OCI-LY7 (cell line): Measurements from ENCODE around the gene CHST8. TPM values are rescaled to one million over a fixed set of nuclear protein-coding genes. Genes with fewer than 3 reads are reported as not detected.

Experiments used
- BruUV-seq: library from RNA; stranded (reverse); fragments of 400-500 nt; replicated peaks from 2 replicates; lab custom pipeline; 2021; lab: Mats Ljungman, UMichigan
- CTCF ChIA-PET: fragments of 300-600 bp; sonication (Branson Sonifier 250); formaldehyde crosslinking; loops from one replicate; lab custom pipeline; 2022; ENCODE audit warnings: antibody characterized with exemption; ENCODE audit not compliant: unreplicated experiment; lab: Charles Lee
- POLR2A ChIA-PET: fragments of 300-600 bp; sonication (Branson Sonifier 250); formaldehyde crosslinking; loops from one replicate; lab custom pipeline; 2022; ENCODE audit warnings: antibody characterized with exemption; lab: Charles Lee
- DNase-seq: peaks from one replicate; pipeline ENCODE4 v3.0.0-alpha.2; 2015; ENCODE audit warnings: low spot score
- H2AFZ ChIP-seq: fragments of 200-600 bp; sonication (generic), shearing (Covaris generic); 2 replicates; pipeline ENCODE4 v1.6.1; 2014; ENCODE audit warnings: mild to moderate bottlenecking, antibody characterized with exemption, low read length, moderate library complexity
- H3K27ac ChIP-seq: fragments of 200-600 bp; sonication (generic); 2 replicates; pipeline ENCODE4 v1.5.1; 2014; ENCODE audit warnings: mixed run types, low read depth, mild to moderate bottlenecking, moderate library complexity, low read length, inconsistent platforms; ENCODE audit not compliant: poor library complexity, severe bottlenecking
- H3K36me3 ChIP-seq: fragments of 200-600 bp; sonication (generic); 2 replicates; pipeline ENCODE4 v1.6.1; 2014; ENCODE audit warnings: mild to moderate bottlenecking, antibody characterized with exemption, low read length, moderate library complexity, mixed read lengths; ENCODE audit not compliant: insufficient read depth
- H3K4me1 ChIP-seq: fragments of 200-600 bp; sonication (generic); 2 replicates; pipeline ENCODE4 v1.5.1; 2014; ENCODE audit warnings: mild to moderate bottlenecking, low read length; ENCODE audit not compliant: insufficient read depth, poor library complexity, severe bottlenecking
- H3K4me2 ChIP-seq: fragments of 200-600 bp; sonication (generic); 2 replicates; pipeline ENCODE4 v1.6.1; 2014; ENCODE audit warnings: mild to moderate bottlenecking, low read length
- H3K4me3 ChIP-seq: fragments of 200-600 bp; sonication (generic); 2 replicates; pipeline ENCODE4 v1.5.1; 2014; ENCODE audit warnings: mild to moderate bottlenecking, low read depth, low read length; ENCODE audit not compliant: poor library complexity, severe bottlenecking
- H3K79me2 ChIP-seq: fragments of 200-600 bp; sonication (generic); 2 replicates; pipeline ENCODE4 v1.6.1; 2016; ENCODE audit warnings: low read depth, mild to moderate bottlenecking, low read length, moderate library complexity, mixed read lengths; ENCODE audit not compliant: insufficient read depth
- H3K9me2 ChIP-seq: fragments of 200-600 bp; sonication (generic); 2 replicates; pipeline ENCODE4 v1.6.1; 2016; ENCODE audit warnings: mild to moderate bottlenecking, low read length, mixed read lengths; ENCODE audit not compliant: insufficient read depth
- H3K9me3 ChIP-seq: fragments of 200-600 bp; sonication (generic); 2 replicates; pipeline ENCODE4 v1.6.1; 2014; ENCODE audit warnings: mild to moderate bottlenecking, mixed run types, low read length, mixed read lengths
- H4K20me1 ChIP-seq: fragments of 200-600 bp; sonication (generic); 2 replicates; pipeline ENCODE4 v1.6.1; 2014; ENCODE audit warnings: mild to moderate bottlenecking, antibody characterized with exemption, low read length, moderate library complexity, mixed read lengths; ENCODE audit not compliant: insufficient read depth
- CTCF ChIP-seq: fragments of 200-600 bp; sonication (generic); conservative IDR thresholded peaks from 2 replicates; pipeline ENCODE4 v1.5.1; 2014; ENCODE audit warnings: mild to moderate bottlenecking, antibody characterized with exemption, low read length, moderate library complexity, mixed read lengths
- EZH2phosphoT487 ChIP-seq: fragments of 200-600 bp; sonication (generic); IDR thresholded peaks from 2 replicates; pipeline ENCODE4 v1.6.1; 2018; ENCODE audit warnings: low read depth, borderline replicate concordance, mild to moderate bottlenecking, mixed run types, antibody characterized with exemption, low read length, moderate library complexity, mixed read lengths
- intact Hi-C: fragments of 100-400 bp; cut with micrococcal nuclease; formaldehyde crosslinking; loops from one replicate; pipeline ENCODE4 v1.10.0; 2022; ENCODE audit not compliant: unreplicated experiment
- total RNA-seq, 2 experiments: library from RNA; depleted of rRNA in 1 of 2; stranded (reverse); fragments of >200 nt in 1 of 2; shearing (Covaris generic) in 1 of 2; gene quantifications; 2 replicates each; pipeline ENCODE4 v1.2.3, GENCODE V29; 2014 to 2022

Gene CHST8
- total RNA-seq, 2 experiments from 2014 or later: not detected

GRCh38 chr19:33686687-33687480, 65.1 kb downstream of the CHST8 start:
- CTCF ChIA-PET: no interaction called here
- H2AFZ ChIP-seq: no peak overlapping the region
- H3K9me3 ChIP-seq: no peaks in the 10 kb centered on the region
- POLR2A ChIA-PET: no interaction called here
- no TSS peak for BruUV-seq
- intact Hi-C loops: no loop called here
- H3K36me3 ChIP-seq: no peaks in the 10 kb centered on the region
- no peaks in the 10 kb centered on the region for H3K4me1 ChIP-seq
- H3K79me2 ChIP-seq: no peaks in the 10 kb centered on the region
- no peaks in the 10 kb centered on the region for H3K9me2 ChIP-seq
- no peak overlapping the region for H3K4me2 ChIP-seq
- no peak overlapping the region for H3K27ac ChIP-seq
- no peaks in the 10 kb centered on the region for H4K20me1 ChIP-seq
- no peak overlapping the region for H3K4me3 ChIP-seq
- TF ChIP-seq CTCF (no peak), EZH2phosphoT487 (no peak)
- no peak for DNase-seq

GRCh38 chr19:33687481-33688170, 65.9 kb downstream of the CHST8 start:
- Histone ChIP-seq H3K79me2 (no peaks in the 10 kb centered on the region), H2AFZ (no peak overlapping the region), H3K4me1 (no peaks in the 10 kb centered on the region), H3K4me3 (no peak overlapping the region), H3K9me3 (no peaks in the 10 kb centered on the region), H3K36me3 (no peaks in the 10 kb centered on the region), H3K4me2 (no peak overlapping the region), H4K20me1 (no peaks in the 10 kb centered on the region), H3K9me2 (no peaks in the 10 kb centered on the region), H3K27ac (no peak overlapping the region)
- CTCF ChIA-PET: no interaction called here
- POLR2A ChIA-PET: no interaction called here
- intact Hi-C loops: no loop called here
- DNase-seq: no peak
- BruUV-seq: no TSS peak
- no peak for TF ChIP-seq CTCF
- TF ChIP-seq EZH2phosphoT487: no peak
